Suprapubic skin (tissue), 4 donors: ENCODE results near the gene RAB24. TPM values are rescaled to one million over a fixed set of nuclear protein-coding genes. Genes with fewer than 3 reads are reported as not detected.

Source experiments
- DNase-seq, 2 donors: peaks; one replicate each; pipeline ENCODE4 v3.0.0-alpha.2; 2019; ENCODE audit warnings: low spot score in 2 of 2
- H3K27ac ChIP-seq: fragments of 200-600 bp; sonication (generic); one replicate; pipeline ENCODE4 v1.5.1; 2019
- H3K27me3 ChIP-seq: fragments of 200-600 bp; sonication (generic); one replicate; pipeline ENCODE4 v1.5.1; 2019
- H3K36me3 ChIP-seq: fragments of 200-600 bp; sonication (generic); one replicate; pipeline ENCODE4 v1.5.1; 2019
- H3K4me1 ChIP-seq: fragments of 200-600 bp; sonication (generic); one replicate; pipeline ENCODE4 v1.5.1; 2019
- H3K4me3 ChIP-seq: fragments of 200-600 bp; sonication (generic); one replicate; pipeline ENCODE4 v1.5.1; 2019; ENCODE audit warnings: mild to moderate bottlenecking
- H3K9me3 ChIP-seq: fragments of 200-600 bp; sonication (generic); one replicate; pipeline ENCODE4 v1.5.1; 2019
- EP300 ChIP-seq: sonication (generic); formaldehyde crosslinking; IDR thresholded peaks from one replicate; pipeline ENCODE4 v1.6.1; 2017; ENCODE audit warnings: antibody characterized with exemption
- POLR2A ChIP-seq, 2 donors: fragments of 450-650 bp; IDR thresholded peaks; one replicate each; pipeline ENCODE4 v1.6.1; 2017; ENCODE audit warnings: antibody characterized with exemption in 2 of 2, mild to moderate bottlenecking in 2 of 2, moderate library complexity in 2 of 2
- POLR2AphosphoS5 ChIP-seq, 3 donors: sonication (generic); formaldehyde crosslinking; IDR thresholded peaks; one replicate each; pipeline ENCODE4 v1.6.1; 2017; ENCODE audit warnings: antibody characterized with exemption in 3 of 3
- WGBS: methylation state at CpG from one replicate; pipeline ENCODE4 v1.1.5; 2018; 5-methylcytosine and 5-hydroxymethylcytosine counted together
- total RNA-seq, 4 donors: library from RNA; depleted of rRNA; stranded (reverse); fragments of >200 nt; gene quantifications; one replicate each; pipeline ENCODE4 v1.1.0, GENCODE V29; 2016
- TF ChIP-seq, protein P1 (sequence below), 2 donors: fragments of 200-600 bp in 1 of 2; fragments of 450-650 bp in 1 of 2; sonication (generic) in 1 of 2; IDR thresholded peaks; one replicate each; pipeline ENCODE4 v1.5.1; 2016 to 2019; ENCODE audit warnings: antibody characterized with exemption in 2 of 2, mild to moderate bottlenecking in 1 of 2, moderate library complexity in 1 of 2

RAB24 gene
- total RNA-seq, 4 donors from 2014 or later = 36.7 to 70.1 (median 43.3) TPM

DNA sequence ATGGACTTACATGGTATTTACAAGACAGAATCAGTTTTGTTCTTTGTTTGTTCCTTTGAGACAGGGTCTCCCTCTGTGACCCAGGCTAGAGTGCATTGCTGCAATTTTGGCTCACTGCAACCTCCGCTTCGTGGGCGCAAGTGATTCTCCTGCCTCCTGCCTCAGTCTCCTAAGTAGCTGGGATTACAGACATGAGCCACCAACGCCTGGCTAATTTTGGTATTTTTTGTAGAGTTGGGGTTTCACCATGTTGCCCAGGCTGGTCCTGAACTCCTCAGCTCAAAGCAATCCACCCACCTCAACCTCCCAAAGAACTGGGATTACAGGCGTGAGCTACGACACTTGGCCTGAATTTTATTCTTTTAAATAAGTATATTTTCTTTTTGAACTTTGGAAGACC is 27.6 kb downstream of the RAB24 start:
- DNase-seq = no peak
- H3K27me3 ChIP-seq = no peaks in the 10 kb centered on the region
- H3K4me3 ChIP-seq = no peak overlapping the region
- H3K27ac ChIP-seq = no peak overlapping the region
- TF ChIP-seq EP300 (no peak), POLR2A (IDR thresholded peaks at IDR 0.05) (no peak), POLR2AphosphoS5 (IDR thresholded peaks at IDR 0.05) (no peak)
- H3K4me1 ChIP-seq = no peaks in the 10 kb centered on the region
- H3K36me3 ChIP-seq = peaks cover 61% of the 10 kb centered on the region
- WGBS = 81% methylated on average over 6 of the region's 6 CpGs
- H3K9me3 ChIP-seq = no peaks in the 10 kb centered on the region

DNA sequence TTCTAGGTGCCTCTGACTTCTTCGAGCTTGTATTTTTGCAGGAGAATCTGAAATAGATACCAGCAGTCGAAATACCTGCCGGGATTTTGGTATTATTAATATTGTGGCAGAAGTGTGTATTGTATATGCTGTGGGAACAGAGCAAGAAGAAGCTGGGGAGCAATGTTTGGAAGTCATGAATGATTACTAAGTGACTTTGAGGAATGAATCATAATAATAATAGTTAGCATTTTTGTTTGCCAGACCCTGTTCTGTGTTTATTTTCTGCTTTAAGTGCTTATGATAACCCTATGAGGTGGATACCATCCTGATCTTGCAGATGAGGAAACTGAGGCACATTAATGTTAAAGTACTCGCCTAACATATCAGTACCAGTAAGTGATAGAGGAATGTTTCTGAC is 32.4 kb downstream of the RAB24 start:
- Histone ChIP-seq H3K27me3 (no peaks in the 10 kb centered on the region), H3K27ac (no peak overlapping the region), H3K4me3 (no peak overlapping the region), H3K4me1 (peaks cover 13% of the 10 kb centered on the region), H3K9me3 (no peaks in the 10 kb centered on the region), H3K36me3 (peaks cover 56% of the 10 kb centered on the region)
- TF ChIP-seq POLR2A (IDR thresholded peaks at IDR 0.05) (no peak), EP300 (no peak), POLR2AphosphoS5 (IDR thresholded peaks at IDR 0.05) (no peak)
- TF ChIP-seq, protein P1, sequence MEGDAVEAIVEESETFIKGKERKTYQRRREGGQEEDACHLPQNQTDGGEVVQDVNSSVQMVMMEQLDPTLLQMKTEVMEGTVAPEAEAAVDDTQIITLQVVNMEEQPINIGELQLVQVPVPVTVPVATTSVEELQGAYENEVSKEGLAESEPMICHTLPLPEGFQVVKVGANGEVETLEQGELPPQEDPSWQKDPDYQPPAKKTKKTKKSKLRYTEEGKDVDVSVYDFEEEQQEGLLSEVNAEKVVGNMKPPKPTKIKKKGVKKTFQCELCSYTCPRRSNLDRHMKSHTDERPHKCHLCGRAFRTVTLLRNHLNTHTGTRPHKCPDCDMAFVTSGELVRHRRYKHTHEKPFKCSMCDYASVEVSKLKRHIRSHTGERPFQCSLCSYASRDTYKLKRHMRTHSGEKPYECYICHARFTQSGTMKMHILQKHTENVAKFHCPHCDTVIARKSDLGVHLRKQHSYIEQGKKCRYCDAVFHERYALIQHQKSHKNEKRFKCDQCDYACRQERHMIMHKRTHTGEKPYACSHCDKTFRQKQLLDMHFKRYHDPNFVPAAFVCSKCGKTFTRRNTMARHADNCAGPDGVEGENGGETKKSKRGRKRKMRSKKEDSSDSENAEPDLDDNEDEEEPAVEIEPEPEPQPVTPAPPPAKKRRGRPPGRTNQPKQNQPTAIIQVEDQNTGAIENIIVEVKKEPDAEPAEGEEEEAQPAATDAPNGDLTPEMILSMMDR (IDR thresholded peaks at IDR 0.05) = no peak
- DNase-seq = no peak
- 77% methylated on average over 4 of the region's 4 CpGs for WGBS

DNA sequence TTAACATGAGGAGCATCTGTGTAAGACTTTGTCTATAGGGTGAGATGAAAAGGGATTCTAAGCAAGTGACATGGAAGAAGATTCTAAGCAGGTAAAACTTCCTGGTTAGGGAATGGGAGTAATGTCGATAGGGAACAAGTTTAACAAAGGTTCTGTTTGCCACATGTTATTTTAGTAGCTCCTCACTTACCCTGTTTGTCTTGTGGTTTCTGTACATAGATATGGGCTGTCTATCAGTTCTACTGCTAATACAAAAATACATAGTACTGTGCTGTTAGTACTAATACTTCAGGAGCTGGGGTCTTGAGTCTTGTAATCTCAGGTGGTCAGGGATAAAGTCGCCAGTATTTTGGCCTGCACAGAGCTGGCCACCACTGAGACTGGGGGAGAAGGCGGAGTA is 32.9 kb downstream of the RAB24 start:
- Histone ChIP-seq H3K4me3 (no peak overlapping the region), H3K4me1 (peaks cover 13% of the 10 kb centered on the region), H3K27me3 (no peaks in the 10 kb centered on the region), H3K9me3 (no peaks in the 10 kb centered on the region), H3K36me3 (peaks cover 56% of the 10 kb centered on the region), H3K27ac (no peak overlapping the region)
- 72% methylated on average over 3 of the region's 3 CpGs for WGBS
- TF ChIP-seq POLR2AphosphoS5 (IDR thresholded peaks at IDR 0.05) (no peak), EP300 (no peak), POLR2A (IDR thresholded peaks at IDR 0.05) (no peak)
- TF ChIP-seq, protein P1 (IDR thresholded peaks at IDR 0.05) = no peak
- no peak for DNase-seq

DNA sequence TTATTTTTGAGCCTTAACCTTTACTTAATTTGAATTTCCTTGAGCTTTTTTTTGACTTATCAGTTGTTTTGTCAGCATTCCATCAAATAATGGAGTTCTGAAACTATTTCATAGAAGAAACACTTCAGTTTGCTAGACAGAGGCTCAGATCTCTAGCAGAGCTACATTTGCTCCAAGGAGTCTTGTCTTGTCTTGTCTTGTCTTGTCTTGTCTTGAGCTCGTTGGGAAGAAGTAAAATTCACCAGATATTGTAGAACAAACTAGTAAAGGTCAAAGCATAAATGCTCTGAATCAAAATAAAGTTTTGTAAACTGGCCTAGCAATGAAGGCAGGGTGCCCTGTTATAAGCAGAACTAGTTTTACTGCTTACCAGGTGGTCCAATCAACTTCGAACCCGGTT is 33.5 kb downstream of the RAB24 start:
- no peak overlapping the region for H3K4me3 ChIP-seq
- no peaks in the 10 kb centered on the region for H3K27me3 ChIP-seq
- peaks cover 59% of the 10 kb centered on the region for H3K36me3 ChIP-seq
- no peak overlapping the region for H3K27ac ChIP-seq
- peaks cover 13% of the 10 kb centered on the region for H3K4me1 ChIP-seq
- no peaks in the 10 kb centered on the region for H3K9me3 ChIP-seq
- WGBS = 72% methylated on average over 3 of the region's 3 CpGs
- no peak for TF ChIP-seq POLR2A (IDR thresholded peaks at IDR 0.05)
- TF ChIP-seq, protein P1 (IDR thresholded peaks at IDR 0.05) = no peak
- TF ChIP-seq EP300 = no peak
- DNase-seq = no peak

DNA sequence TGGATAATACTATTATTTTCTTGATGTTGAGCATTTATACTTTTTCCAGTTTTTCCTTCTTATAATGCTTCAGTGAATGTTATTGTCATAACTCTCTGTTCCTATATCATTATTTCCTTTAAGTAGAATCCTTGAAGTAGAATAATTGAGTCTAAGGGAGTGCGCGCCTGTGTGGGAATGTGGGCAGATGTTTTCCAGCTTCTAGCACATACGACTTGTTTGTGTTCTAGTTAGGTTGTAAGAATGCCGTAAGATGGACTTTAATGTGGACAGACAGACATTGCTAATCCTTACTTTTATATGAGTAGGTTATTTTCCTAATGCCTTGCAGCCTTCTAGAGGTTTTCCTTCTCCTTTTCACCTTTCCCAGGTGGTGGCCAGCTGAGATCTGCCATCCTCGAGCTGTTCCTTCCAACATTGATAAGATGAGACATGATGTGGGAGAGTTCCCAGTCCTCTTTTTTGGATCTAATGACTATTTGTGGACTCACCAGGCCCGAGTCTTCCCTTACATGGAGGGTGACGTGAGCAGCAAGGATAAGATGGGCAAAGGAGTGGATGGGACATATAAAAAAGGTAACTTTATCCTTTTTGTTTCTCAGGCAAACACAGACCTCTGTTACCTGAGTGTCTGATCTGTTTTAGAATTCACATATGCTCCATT is 34.2 kb downstream of the RAB24 start:
- Histone ChIP-seq H3K4me1 (peaks cover 13% of the 10 kb centered on the region), H3K27ac (no peak overlapping the region), H3K9me3 (no peaks in the 10 kb centered on the region), H3K4me3 (no peak overlapping the region), H3K36me3 (peaks cover 58% of the 10 kb centered on the region), H3K27me3 (no peaks in the 10 kb centered on the region)
- 89% methylated on average over 7 of the region's 7 CpGs for WGBS
- no peak for DNase-seq
- TF ChIP-seq POLR2AphosphoS5 (IDR thresholded peaks at IDR 0.05) = no peak
- no peak for TF ChIP-seq EP300
- TF ChIP-seq, protein P1 (IDR thresholded peaks at IDR 0.05) = no peak
- TF ChIP-seq POLR2A (IDR thresholded peaks at IDR 0.05) = no peak

DNA sequence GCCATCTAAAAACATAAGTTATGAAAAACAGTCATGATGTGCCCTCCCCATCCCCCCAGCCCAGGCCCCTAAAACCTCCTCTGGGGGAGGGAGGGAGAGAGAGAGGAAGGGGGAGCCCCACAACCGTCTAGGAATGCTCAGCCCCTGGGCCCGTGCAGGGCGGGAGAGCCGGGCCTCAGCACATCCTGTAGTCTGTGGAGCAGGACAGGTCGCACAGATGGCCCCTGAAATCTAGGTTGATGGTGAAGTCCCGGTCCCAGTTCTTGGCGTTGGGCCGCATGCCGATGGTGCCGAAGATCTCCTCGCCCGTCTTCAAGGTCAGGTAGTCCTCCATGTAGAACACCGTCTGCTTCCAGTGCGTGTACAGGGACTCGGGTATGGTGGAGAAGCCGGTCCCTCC is 38.1 kb downstream of the RAB24 start:
- no peaks in the 10 kb centered on the region for H3K9me3 ChIP-seq
- no peak overlapping the region for H3K4me3 ChIP-seq
- TF ChIP-seq POLR2A (IDR thresholded peaks at IDR 0.05) (no peak), EP300 (no peak), POLR2AphosphoS5 (IDR thresholded peaks at IDR 0.05) (no peak)
- TF ChIP-seq, protein P1 (IDR thresholded peaks at IDR 0.05) = no peak
- H3K4me1 ChIP-seq = peaks cover 10% of the 10 kb centered on the region
- WGBS = 94% methylated on average over 16 of the region's 16 CpGs
- peaks cover 77% of the 10 kb centered on the region for H3K36me3 ChIP-seq
- H3K27me3 ChIP-seq = no peaks in the 10 kb centered on the region
- H3K27ac ChIP-seq = no peak overlapping the region
- DNase-seq = no peak
